Measurements from ENCODE around the gene MPHOSPH8. TPM values are rescaled to one million over a fixed set of nuclear protein-coding genes. Genes with fewer than 3 reads are reported as not detected.

The MPHOSPH8 gene
- 10 to 100 TPM; 20.6 to 21.5 TPM for total RNA-seq

- DNase-seq = peak; percentile 94
- Mint-ChIP-seq H3K9me3 (peaks cover 3% of the 10 kb centered on the region), H3K27ac (peak within 1 kb of the TSS; percentile 98), H3K4me3 (peak within 1 kb of the TSS; percentile 100), H3K36me3 (ENCODE audit: low read depth) (peaks cover 13% of the 10 kb centered on the region), H3K27me3 (ENCODE audit: low read depth) (no peaks in the 10 kb centered on the region), H3K4me1 (ENCODE audit: low read depth) (peaks cover 32% of the 10 kb centered on the region)
- intact Hi-C loops (cut with micrococcal nuclease) = loop anchor here (1.0 to 5.0 kb wide), 7 partner anchors 46 to 1969 kb away; partner anchors contain the start of genes MICU2 and ZMYM5
- CTCF ChIA-PET = interaction anchor here (0.6 to 2.1 kb wide), 2 partner anchors 46 to 178 kb away, joined by 3 to 5 read pairs; no protein-coding TSS in a partner anchor
Observed at GRCh38 chr13:19633479-19634255, at the start of gene MPHOSPH8. Gene MPHOSPH8, plus strand, starts transcription at chr13:19633659. Its CDS starts 90 bp downstream, at chr13:19633749.

- H3K27me3 Mint-ChIP-seq (ENCODE audit: low read depth) = no peaks in the 10 kb centered on the region
- peak; percentile 94 for DNase-seq
- H3K36me3 Mint-ChIP-seq (ENCODE audit: low read depth) = peaks cover 2% of the 10 kb centered on the region
- intact Hi-C loops (cut with micrococcal nuclease) = loop anchor here (1.0 to 10.0 kb wide), 7 partner anchors 15 to 922 kb away; partner anchors contain the start of genes GJA3, MPHOSPH8 and ZMYM5
- H3K4me3 Mint-ChIP-seq = peak overlapping the region; percentile 75
- H3K9me3 Mint-ChIP-seq = peaks cover 6% of the 10 kb centered on the region
- peaks cover 17% of the 10 kb centered on the region for H3K4me1 Mint-ChIP-seq (ENCODE audit: low read depth)
- peak overlapping the region; percentile 93 for H3K27ac Mint-ChIP-seq
- CTCF ChIA-PET = interaction anchor here (0.7 to 1.6 kb wide), 6 partner anchors 10 to 547 kb away, joined by 3 to 5 read pairs (median 3); partner anchors contain the start of gene MPHOSPH8
Observed at GRCh38 chr13:19586904-19587634, 46.4 kb upstream of the MPHOSPH8 start.

GRCh38 chr13:19587635-19588300, 45.7 kb upstream of the MPHOSPH8 start:
- peaks cover 2% of the 10 kb centered on the region for H3K36me3 Mint-ChIP-seq (ENCODE audit: low read depth)
- peaks cover 17% of the 10 kb centered on the region for H3K4me1 Mint-ChIP-seq (ENCODE audit: low read depth)
- no peaks in the 10 kb centered on the region for H3K27me3 Mint-ChIP-seq (ENCODE audit: low read depth)
- peak overlapping the region; percentile 75 for H3K4me3 Mint-ChIP-seq
- peaks cover under 1% of the 10 kb centered on the region for H3K9me3 Mint-ChIP-seq
- H3K27ac Mint-ChIP-seq = peak overlapping the region; percentile 93
- CTCF ChIA-PET = interaction anchor here (0.8 to 1.6 kb wide), 7 partner anchors 8 to 274 kb away, joined by 3 to 5 read pairs (median 3); partner anchors contain the start of gene MPHOSPH8
- intact Hi-C loops (cut with micrococcal nuclease) = loop anchor here (1.0 to 10.0 kb wide), 7 partner anchors 15 to 923 kb away; partner anchors contain the start of genes GJA3, MPHOSPH8 and ZMYM5
- DNase-seq = peak; percentile 58

- H3K4me1 Mint-ChIP-seq (ENCODE audit: low read depth) = peaks cover 17% of the 10 kb centered on the region
- no peaks in the 10 kb centered on the region for H3K9me3 Mint-ChIP-seq
- intact Hi-C loops (cut with micrococcal nuclease) = loop anchor here (10.0 kb wide), 5 partner anchors 275 to 925 kb away; partner anchors contain the start of genes GJA3 and ZMYM5
Observed at GRCh38 chr13:19589312-19589711, 44.1 kb upstream of the MPHOSPH8 start.

GRCh38 chr13:19590423-19590822, 43.0 kb upstream of the MPHOSPH8 start:
- DNase-seq = no peak
- peaks cover 17% of the 10 kb centered on the region for H3K4me1 Mint-ChIP-seq (ENCODE audit: low read depth)
- no peak overlapping the region for H3K27ac Mint-ChIP-seq
- CTCF ChIA-PET = interaction anchor here (0.8 kb wide), 1 partner anchor 11 kb away, joined by 4 read pairs; no protein-coding TSS in a partner anchor
- no peak overlapping the region for H3K4me3 Mint-ChIP-seq
- no peaks in the 10 kb centered on the region for H3K36me3 Mint-ChIP-seq (ENCODE audit: low read depth)
- H3K27me3 Mint-ChIP-seq (ENCODE audit: low read depth) = peaks cover 2% of the 10 kb centered on the region
- H3K9me3 Mint-ChIP-seq = no peaks in the 10 kb centered on the region
- intact Hi-C loops (cut with micrococcal nuclease) = no loop called here

More at GRCh38 chr13:19589312-19589711, 44.1 kb upstream of the MPHOSPH8 start:
- DNase-seq = no peak
- CTCF ChIA-PET = interaction anchor here (0.8 kb wide), 1 partner anchor 948 kb away, joined by 3 read pairs; no protein-coding TSS in a partner anchor
- no peak overlapping the region for H3K27ac Mint-ChIP-seq
- no peak overlapping the region for H3K4me3 Mint-ChIP-seq
- no peaks in the 10 kb centered on the region for H3K36me3 Mint-ChIP-seq (ENCODE audit: low read depth)
- no peaks in the 10 kb centered on the region for H3K27me3 Mint-ChIP-seq (ENCODE audit: low read depth)

GRCh38 chr13:19591864-19592263, 41.6 kb upstream of the MPHOSPH8 start:
- H3K27me3 Mint-ChIP-seq (ENCODE audit: low read depth) = peaks cover 6% of the 10 kb centered on the region

GRCh38 chr13:19592657-19593180, 40.7 kb upstream of the MPHOSPH8 start:
- CTCF ChIA-PET = interaction anchor here (1.0 kb wide), 1 partner anchor 9 kb away, joined by 3 read pairs; no protein-coding TSS in a partner anchor
- H3K4me1 Mint-ChIP-seq (ENCODE audit: low read depth) = peaks cover 6% of the 10 kb centered on the region
- no peaks in the 10 kb centered on the region for H3K36me3 Mint-ChIP-seq (ENCODE audit: low read depth)
- no peak for DNase-seq
- H3K4me3 Mint-ChIP-seq = no peak overlapping the region
- no peaks in the 10 kb centered on the region for H3K9me3 Mint-ChIP-seq
- intact Hi-C loops (cut with micrococcal nuclease) = no loop called here
- peaks cover 10% of the 10 kb centered on the region for H3K27me3 Mint-ChIP-seq (ENCODE audit: low read depth)
- H3K27ac Mint-ChIP-seq = no peak overlapping the region

More at GRCh38 chr13:19591864-19592263, 41.6 kb upstream of the MPHOSPH8 start:
- Mint-ChIP-seq H3K4me3 (no peak overlapping the region), H3K36me3 (ENCODE audit: low read depth) (no peaks in the 10 kb centered on the region), H3K9me3 (no peaks in the 10 kb centered on the region), H3K4me1 (ENCODE audit: low read depth) (peaks cover 14% of the 10 kb centered on the region), H3K27ac (no peak overlapping the region)
- intact Hi-C loops (cut with micrococcal nuclease) = no loop called here
- CTCF ChIA-PET = interaction anchor here (1.0 kb wide), 1 partner anchor 10 kb away, joined by 3 read pairs; no protein-coding TSS in a partner anchor
- no peak for DNase-seq

- Mint-ChIP-seq H3K36me3 (ENCODE audit: low read depth) (no peaks in the 10 kb centered on the region), H3K9me3 (no peaks in the 10 kb centered on the region), H3K27me3 (ENCODE audit: low read depth) (peaks cover 21% of the 10 kb centered on the region), H3K27ac (no peak overlapping the region), H3K4me3 (no peak overlapping the region), H3K4me1 (ENCODE audit: low read depth) (no peaks in the 10 kb centered on the region)
- intact Hi-C loops (cut with micrococcal nuclease) = no loop called here
- no peak for DNase-seq
- CTCF ChIA-PET = no interaction called here
Observed at GRCh38 chr13:19596086-19596485, 37.4 kb upstream of the MPHOSPH8 start.

- no peak for DNase-seq
- CTCF ChIA-PET = interaction anchor here (1.3 kb wide), 1 partner anchor 9 kb away, joined by 3 read pairs; no protein-coding TSS in a partner anchor
- H3K4me3 Mint-ChIP-seq = no peak overlapping the region
- peaks cover 21% of the 10 kb centered on the region for H3K27me3 Mint-ChIP-seq (ENCODE audit: low read depth)
- no peaks in the 10 kb centered on the region for H3K4me1 Mint-ChIP-seq (ENCODE audit: low read depth)
- no peak overlapping the region for H3K27ac Mint-ChIP-seq
- H3K9me3 Mint-ChIP-seq = no peaks in the 10 kb centered on the region
- intact Hi-C loops (cut with micrococcal nuclease) = no loop called here
- no peaks in the 10 kb centered on the region for H3K36me3 Mint-ChIP-seq (ENCODE audit: low read depth)
Observed at GRCh38 chr13:19596960-19597361, 36.5 kb upstream of the MPHOSPH8 start.

- intact Hi-C loops (cut with micrococcal nuclease) = no loop called here
- no peaks in the 10 kb centered on the region for H3K36me3 Mint-ChIP-seq (ENCODE audit: low read depth)
- H3K9me3 Mint-ChIP-seq = no peaks in the 10 kb centered on the region
- H3K27ac Mint-ChIP-seq = no peak overlapping the region
- no peak overlapping the region for H3K4me3 Mint-ChIP-seq
- H3K4me1 Mint-ChIP-seq (ENCODE audit: low read depth) = peaks cover under 1% of the 10 kb centered on the region
- peaks cover 22% of the 10 kb centered on the region for H3K27me3 Mint-ChIP-seq (ENCODE audit: low read depth)
- CTCF ChIA-PET = interaction anchor here (1.3 kb wide), 1 partner anchor 10 kb away, joined by 3 read pairs; no protein-coding TSS in a partner anchor
- DNase-seq = no peak
Observed at GRCh38 chr13:19597523-19597922, 35.9 kb upstream of the MPHOSPH8 start.
